H1 (cell line): ENCODE results near the gene RMRP. TPM values are rescaled to one million over a fixed set of nuclear protein-coding genes. Genes with fewer than 3 reads are reported as not detected.

Experiments
- CBX5 ChIP-seq: fragments of 300-800, 300-1000 bp; sonication (generic); IDR thresholded peaks from 2 replicates; pipeline ENCODE4 v1.7.1; 2016; ENCODE audit warnings: antibody characterized with exemption, low read length, low read depth
- JUN ChIP-seq: IDR thresholded peaks from 2 replicates; pipeline ENCODE4 v1.6.1; 2011; ENCODE audit warnings: low read depth, mild to moderate bottlenecking, improper control_type of control experiment, low read length
- SIRT6 ChIP-seq: IDR thresholded peaks from one replicate; pipeline ENCODE4 v1.7.1; 2012; ENCODE audit warnings: low read length, inconsistent platforms
- polyA plus RNA-seq, 7 experiments: library from polyadenylated mRNA; depleted of rRNA in 3 of 7; stranded (reverse) in 5 of 7; unstranded in 2 of 7; fragments of >200 nt in 5 of 7; fragments of 200-250 nt in 2 of 7; gene quantifications; 1 replicate in 5 of 7; 2 replicates in 1 of 7; 4 replicates in 1 of 7; pipeline versions ENCODE4 v1.2.1 to v1.2.3, GENCODE V29; 2011 to 2013; ENCODE audit warnings: missing spikeins in 2 of 7, mixed read lengths in 2 of 7
- total RNA-seq: library from RNA; stranded (reverse); fragmentation: NEBNext Ultra II Directional; extraction: Animal tissue kit (Norgen Biotek cat#: 25700); gene quantifications from 2 replicates; pipeline ENCODE4 v1.2.1, GENCODE V29; 2021
- TF ChIP-seq, protein P1 (sequence below): fragments of 300-600 bp; sonication (generic); IDR thresholded peaks from 2 replicates; pipeline ENCODE4 v1.7.1; 2012; ENCODE audit warnings: low read length, moderate library complexity, mild to moderate bottlenecking, inconsistent platforms; ENCODE audit not compliant: insufficient replicate concordance
- TF ChIP-seq, protein P2 (sequence below): IDR thresholded peaks from 2 replicates; pipeline ENCODE4 v1.6.1; 2012; ENCODE audit warnings: low read length, inconsistent platforms

Gene RMRP
- total and polyA plus RNA-seq, 2 of the 8 experiments (the other 6 are each of a cell fraction or from before 2014, with no cell fraction given): 169 to 14,987 TPM

DNA sequence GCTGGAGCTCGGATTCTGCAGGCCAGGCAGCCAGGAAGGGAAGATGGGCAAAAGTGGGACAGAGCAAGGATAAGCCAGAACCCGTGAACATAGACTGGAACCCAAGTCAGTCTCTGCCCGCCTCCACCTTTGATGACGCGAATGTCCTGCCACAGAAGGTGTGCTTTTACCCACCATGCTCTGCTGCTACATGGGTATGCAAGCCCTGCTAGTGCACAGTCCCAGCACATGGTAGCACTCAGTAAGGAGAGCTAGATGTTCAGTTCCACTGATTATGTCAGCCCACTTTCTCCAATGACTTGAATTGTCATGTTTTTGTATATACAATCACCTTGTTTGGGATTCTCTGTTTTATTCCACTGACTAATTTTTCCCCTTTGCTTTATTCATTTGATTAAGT is 28.2 kb downstream of the RMRP start (continued):
- TF ChIP-seq, protein P1, sequence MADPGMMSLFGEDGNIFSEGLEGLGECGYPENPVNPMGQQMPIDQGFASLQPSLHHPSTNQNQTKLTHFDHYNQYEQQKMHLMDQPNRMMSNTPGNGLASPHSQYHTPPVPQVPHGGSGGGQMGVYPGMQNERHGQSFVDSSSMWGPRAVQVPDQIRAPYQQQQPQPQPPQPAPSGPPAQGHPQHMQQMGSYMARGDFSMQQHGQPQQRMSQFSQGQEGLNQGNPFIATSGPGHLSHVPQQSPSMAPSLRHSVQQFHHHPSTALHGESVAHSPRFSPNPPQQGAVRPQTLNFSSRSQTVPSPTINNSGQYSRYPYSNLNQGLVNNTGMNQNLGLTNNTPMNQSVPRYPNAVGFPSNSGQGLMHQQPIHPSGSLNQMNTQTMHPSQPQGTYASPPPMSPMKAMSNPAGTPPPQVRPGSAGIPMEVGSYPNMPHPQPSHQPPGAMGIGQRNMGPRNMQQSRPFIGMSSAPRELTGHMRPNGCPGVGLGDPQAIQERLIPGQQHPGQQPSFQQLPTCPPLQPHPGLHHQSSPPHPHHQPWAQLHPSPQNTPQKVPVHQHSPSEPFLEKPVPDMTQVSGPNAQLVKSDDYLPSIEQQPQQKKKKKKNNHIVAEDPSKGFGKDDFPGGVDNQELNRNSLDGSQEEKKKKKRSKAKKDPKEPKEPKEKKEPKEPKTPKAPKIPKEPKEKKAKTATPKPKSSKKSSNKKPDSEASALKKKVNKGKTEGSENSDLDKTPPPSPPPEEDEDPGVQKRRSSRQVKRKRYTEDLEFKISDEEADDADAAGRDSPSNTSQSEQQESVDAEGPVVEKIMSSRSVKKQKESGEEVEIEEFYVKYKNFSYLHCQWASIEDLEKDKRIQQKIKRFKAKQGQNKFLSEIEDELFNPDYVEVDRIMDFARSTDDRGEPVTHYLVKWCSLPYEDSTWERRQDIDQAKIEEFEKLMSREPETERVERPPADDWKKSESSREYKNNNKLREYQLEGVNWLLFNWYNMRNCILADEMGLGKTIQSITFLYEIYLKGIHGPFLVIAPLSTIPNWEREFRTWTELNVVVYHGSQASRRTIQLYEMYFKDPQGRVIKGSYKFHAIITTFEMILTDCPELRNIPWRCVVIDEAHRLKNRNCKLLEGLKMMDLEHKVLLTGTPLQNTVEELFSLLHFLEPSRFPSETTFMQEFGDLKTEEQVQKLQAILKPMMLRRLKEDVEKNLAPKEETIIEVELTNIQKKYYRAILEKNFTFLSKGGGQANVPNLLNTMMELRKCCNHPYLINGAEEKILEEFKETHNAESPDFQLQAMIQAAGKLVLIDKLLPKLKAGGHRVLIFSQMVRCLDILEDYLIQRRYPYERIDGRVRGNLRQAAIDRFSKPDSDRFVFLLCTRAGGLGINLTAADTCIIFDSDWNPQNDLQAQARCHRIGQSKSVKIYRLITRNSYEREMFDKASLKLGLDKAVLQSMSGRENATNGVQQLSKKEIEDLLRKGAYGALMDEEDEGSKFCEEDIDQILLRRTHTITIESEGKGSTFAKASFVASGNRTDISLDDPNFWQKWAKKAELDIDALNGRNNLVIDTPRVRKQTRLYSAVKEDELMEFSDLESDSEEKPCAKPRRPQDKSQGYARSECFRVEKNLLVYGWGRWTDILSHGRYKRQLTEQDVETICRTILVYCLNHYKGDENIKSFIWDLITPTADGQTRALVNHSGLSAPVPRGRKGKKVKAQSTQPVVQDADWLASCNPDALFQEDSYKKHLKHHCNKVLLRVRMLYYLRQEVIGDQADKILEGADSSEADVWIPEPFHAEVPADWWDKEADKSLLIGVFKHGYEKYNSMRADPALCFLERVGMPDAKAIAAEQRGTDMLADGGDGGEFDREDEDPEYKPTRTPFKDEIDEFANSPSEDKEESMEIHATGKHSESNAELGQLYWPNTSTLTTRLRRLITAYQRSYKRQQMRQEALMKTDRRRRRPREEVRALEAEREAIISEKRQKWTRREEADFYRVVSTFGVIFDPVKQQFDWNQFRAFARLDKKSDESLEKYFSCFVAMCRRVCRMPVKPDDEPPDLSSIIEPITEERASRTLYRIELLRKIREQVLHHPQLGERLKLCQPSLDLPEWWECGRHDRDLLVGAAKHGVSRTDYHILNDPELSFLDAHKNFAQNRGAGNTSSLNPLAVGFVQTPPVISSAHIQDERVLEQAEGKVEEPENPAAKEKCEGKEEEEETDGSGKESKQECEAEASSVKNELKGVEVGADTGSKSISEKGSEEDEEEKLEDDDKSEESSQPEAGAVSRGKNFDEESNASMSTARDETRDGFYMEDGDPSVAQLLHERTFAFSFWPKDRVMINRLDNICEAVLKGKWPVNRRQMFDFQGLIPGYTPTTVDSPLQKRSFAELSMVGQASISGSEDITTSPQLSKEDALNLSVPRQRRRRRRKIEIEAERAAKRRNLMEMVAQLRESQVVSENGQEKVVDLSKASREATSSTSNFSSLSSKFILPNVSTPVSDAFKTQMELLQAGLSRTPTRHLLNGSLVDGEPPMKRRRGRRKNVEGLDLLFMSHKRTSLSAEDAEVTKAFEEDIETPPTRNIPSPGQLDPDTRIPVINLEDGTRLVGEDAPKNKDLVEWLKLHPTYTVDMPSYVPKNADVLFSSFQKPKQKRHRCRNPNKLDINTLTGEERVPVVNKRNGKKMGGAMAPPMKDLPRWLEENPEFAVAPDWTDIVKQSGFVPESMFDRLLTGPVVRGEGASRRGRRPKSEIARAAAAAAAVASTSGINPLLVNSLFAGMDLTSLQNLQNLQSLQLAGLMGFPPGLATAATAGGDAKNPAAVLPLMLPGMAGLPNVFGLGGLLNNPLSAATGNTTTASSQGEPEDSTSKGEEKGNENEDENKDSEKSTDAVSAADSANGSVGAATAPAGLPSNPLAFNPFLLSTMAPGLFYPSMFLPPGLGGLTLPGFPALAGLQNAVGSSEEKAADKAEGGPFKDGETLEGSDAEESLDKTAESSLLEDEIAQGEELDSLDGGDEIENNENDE: no peak
- TF ChIP-seq JUN: no peak
- no peak for TF ChIP-seq CBX5
- no peak for TF ChIP-seq SIRT6
- TF ChIP-seq, protein P2, sequence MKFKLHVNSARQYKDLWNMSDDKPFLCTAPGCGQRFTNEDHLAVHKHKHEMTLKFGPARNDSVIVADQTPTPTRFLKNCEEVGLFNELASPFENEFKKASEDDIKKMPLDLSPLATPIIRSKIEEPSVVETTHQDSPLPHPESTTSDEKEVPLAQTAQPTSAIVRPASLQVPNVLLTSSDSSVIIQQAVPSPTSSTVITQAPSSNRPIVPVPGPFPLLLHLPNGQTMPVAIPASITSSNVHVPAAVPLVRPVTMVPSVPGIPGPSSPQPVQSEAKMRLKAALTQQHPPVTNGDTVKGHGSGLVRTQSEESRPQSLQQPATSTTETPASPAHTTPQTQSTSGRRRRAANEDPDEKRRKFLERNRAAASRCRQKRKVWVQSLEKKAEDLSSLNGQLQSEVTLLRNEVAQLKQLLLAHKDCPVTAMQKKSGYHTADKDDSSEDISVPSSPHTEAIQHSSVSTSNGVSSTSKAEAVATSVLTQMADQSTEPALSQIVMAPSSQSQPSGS: no peak
